HG03095 (cell line): ENCODE data around the gene UNC5CL.
A peak's percentile ranks its signal among the peaks of the same experiment; 100 is the strongest.
"Not testable (repeated sequence)": the region's sequence is repeated elsewhere in the genome, so short reads cannot be mapped to it uniquely, and the experiment has no call there.

ENCODE experiments used
- ATAC-seq: cut with Tn5 transposase; IDR thresholded peaks from one replicate; pipeline ENCODE4 v1.9.1; 2021; ENCODE audit warnings: moderate library complexity; ENCODE audit not compliant: unreplicated experiment

The UNC5CL gene

GRCh38 chr6:41040101-41040939 lies 1.3 kb upstream of the UNC5CL start:
- no peak for ATAC-seq

DNA sequence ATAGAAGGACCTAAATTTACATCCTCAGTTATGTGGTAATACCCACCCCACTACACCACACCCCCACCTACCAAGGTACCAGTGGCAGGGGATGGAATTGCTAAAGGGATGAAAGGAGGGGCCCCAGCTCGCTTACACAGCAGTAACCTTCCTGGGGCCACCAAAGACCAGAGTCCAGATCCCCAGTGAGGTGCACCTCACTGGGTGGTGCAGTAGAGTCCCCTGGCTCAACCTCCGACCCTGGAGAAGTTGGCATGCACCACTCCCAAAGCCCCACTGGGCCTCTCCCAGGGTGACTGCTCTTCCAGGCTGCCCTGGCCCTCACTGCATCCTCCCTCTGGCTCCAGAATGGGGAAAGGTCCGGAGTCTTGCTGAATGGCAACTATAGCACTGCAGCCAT lies 816 bp downstream of the UNC5CL start:
- no peak for ATAC-seq

GRCh38 chr6:41037107-41037900 lies 1.7 kb downstream of the UNC5CL start:
- ATAC-seq = no peak

DNA sequence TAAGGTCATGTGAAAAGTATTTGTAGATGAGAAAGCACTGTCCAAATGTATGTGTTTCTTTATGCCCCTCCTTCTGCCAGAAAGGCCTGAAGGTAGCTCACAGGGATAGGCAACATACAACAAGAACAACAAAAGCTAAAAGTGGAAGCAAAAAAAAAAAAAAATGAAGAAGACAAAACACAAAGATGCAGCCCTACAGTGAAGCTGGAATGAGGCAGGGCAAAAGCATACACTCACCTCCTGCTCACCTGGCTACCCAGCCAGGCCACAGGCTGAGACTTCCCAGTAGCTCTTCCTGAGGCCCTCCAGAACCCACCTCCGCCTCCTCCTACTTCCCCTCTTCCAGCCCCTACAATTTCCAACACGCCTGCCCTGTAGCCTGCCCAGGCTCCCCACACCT lies 2.4 kb downstream of the UNC5CL start:
- ATAC-seq = no peak

DNA sequence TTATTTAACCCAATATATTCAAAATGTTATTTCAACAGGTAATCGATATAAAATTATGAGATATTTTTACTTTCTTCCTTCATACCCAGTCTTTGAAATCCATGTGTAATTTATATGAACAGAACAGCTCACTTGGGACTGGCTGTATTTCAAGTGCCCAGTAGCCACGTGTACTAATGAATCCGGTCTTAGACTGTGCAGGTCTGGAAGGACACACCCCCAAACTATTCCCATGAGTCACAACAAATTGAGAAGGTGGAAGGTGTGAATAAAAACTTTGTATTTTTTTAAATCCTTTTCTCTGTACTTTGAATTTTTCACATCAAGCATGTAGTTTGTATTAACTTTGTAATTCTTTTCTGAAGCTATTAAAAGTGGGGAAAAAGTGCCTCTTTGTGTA lies 2.8 kb downstream of the UNC5CL start:
- ATAC-seq = no peak

GRCh38 chr6:41033776-41034175 lies 5.2 kb downstream of the UNC5CL start:
- no peak for ATAC-seq

DNA sequence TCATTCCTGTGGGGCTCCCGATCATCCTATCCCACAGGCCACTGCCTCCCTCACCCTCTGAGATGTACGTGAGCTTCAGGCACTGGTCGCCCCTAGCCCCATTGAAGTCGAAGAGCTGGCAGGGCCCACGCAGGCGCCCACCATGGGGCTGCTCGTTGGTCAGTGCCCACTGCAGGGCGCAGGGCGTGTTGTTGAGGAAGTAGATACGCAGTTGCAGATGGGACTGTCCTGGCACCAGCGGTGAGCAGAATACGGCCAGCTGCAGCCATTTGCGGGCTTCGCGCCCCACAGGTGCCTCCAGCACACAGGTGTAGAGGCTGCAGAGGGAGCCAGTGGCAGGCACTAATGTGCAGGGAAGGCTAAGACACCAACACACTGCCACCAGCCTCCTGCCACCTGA lies 6.2 kb downstream of the UNC5CL start:
- ATAC-seq = no peak

DNA sequence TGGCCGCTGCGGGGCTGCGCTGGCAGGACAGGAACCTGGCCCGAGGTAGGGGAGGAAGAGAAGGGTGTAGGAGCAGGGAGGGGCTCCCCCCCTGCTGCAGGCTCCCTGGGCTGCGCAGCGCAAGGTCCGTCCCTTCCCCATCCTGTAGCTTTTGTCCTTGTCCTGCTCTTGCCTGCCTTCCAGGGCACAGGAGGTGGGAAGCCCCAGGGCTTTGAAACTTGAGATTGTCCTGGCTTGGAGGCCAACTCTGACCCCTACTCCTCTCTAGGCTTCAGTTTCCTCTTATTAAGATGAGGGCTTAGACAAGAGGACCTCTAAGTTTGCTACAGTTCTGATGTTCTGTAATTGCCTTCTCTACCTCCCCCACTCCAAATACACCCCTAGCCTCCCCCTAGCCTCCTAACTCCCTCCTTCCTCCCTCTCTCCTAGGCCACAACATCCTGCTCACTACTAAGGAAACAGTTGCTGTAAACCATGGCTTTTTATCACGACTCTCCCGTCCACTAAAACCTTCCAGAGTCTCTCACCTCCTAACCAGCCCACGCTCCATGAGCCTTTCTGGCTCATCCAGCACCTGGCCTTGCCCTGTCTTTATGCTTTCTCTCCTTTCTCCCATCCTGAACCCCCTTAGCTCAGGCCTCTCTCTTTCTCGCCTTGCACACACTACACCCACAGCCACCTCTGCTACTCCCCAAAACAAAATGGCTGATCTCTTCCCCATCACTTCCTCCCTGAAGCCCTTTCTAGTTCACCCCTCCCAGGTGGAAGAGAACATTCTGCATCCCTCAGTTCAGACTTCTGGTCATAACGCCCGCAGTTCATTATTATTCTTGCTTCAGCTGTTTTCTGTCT lies 10.2 kb downstream of the UNC5CL start:
- ATAC-seq = peak; percentile 31

- peak; percentile 82 for ATAC-seq
Measured at GRCh38 chr6:41027799-41028560, 11.0 kb downstream of the UNC5CL start.

DNA sequence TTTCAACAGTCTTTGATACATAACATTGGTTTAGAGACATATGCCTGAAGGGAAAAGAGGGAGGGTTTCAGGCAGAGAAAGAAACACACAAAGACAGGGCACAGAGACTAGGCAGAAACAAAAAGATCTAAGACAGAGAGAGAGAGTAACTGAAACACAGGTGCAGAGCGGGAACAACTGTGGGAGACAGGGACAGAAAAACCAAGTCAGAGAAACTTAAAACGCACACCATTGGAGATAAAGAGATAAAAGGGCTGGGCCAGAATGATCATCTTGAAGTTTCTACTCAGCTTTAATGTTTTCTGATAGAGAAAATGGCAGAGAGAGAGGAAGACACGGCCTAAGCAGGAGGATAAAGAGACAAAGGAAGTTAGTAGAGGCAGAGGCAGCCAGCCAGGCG lies 11.8 kb downstream of the UNC5CL start:
- no peak for ATAC-seq

GRCh38 chr6:41025966-41026530 lies 13.0 kb downstream of the UNC5CL start:
- ATAC-seq = no peak

- ATAC-seq = no peak
Measured at GRCh38 chr6:41023114-41023513, 15.9 kb downstream of the UNC5CL start.

- ATAC-seq = no peak
Measured at GRCh38 chr6:41022294-41022693, 16.7 kb downstream of the UNC5CL start.

GRCh38 chr6:41021832-41022231 lies 17.2 kb downstream of the UNC5CL start:
- ATAC-seq = no peak

DNA sequence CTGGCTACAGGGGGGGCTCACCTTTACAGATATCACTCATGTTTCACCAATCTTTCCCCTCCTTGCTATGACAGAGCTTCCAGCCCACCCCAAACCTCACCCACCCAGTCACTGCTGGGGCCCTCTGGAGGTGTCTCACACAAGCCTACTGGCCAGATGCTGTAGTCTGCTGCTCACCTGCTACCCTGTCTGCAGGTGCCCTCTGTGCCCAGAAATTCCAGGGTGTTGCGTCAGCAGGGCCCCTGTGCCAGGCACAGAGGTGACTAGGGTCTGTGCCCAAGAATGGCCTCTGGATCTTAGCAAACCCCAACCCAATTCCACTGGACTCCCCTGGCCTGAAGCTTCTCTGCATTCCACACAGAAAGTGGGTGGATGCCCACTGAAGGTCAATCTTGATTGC lies 21.4 kb downstream of the UNC5CL start:
- no peak for ATAC-seq

- not testable (repeated sequence) for ATAC-seq
Measured at GRCh38 chr6:41015860-41016259, 23.2 kb downstream of the UNC5CL start.

- no peak for ATAC-seq
Measured at GRCh38 chr6:41014780-41015179, 24.2 kb downstream of the UNC5CL start.

DNA sequence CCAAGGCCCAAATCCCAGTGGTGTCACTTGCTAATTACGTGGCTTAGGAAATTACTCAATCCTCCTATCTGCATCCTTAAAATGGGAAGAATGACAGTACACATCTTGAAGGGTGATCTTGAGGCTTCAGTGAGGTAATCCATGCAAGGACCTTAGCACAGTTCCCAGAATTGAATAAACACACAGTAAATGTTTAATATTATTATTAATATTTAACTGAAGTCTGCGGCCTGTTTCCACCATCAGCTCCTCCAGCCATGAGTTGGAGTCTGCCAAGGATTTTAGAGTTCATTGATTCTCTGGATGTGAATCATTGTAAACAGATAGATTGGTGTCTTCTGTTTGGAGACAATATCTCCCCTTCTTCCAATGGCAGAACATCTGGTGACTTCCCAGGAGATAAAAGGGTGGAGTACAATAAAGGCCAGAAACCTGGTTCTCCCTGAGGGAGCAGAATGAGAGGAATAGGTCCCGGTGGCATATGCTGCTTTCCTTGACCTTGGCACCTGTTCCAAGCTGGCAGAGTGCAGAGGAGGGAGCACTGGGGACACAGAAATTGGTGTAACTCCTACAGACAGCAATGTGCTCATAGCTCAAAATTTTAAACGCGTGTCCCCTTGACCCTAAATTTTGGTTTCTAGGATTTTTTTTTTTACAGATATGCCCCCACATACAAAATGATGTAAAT lies 25.4 kb downstream of the UNC5CL start:
- ATAC-seq = no peak

GRCh38 chr6:41011673-41012072 lies 27.3 kb downstream of the UNC5CL start:
- ATAC-seq = no peak

DNA sequence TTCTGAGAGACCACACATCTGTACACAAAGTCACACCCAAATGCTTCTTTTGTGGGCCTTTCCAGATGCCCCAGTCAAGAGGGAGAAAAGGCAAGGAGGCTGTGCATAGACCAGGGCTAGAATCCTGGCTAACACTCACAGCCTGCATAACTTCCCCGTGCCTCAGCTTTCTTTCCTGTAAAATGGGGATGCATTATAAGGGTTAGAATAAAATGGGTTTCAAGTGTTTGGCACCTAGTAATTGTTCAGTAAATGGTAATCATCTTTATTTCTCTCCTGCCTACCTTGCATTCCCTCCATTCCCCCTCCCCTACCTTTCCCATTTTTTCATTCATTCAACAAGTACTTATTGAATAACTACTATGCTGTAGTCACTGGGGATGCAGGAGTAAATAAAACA lies 29.4 kb downstream of the UNC5CL start:
- no peak for ATAC-seq
